WTC11 (cell line): ENCODE data around the gene IKZF2. TPM values are rescaled to one million over a fixed set of nuclear protein-coding genes. Genes with fewer than 3 reads are reported as not detected.

Experiments used
- NFATC4 ChIP-seq: fragments of 250-450 bp; sonication (Bioruptor Pico); IDR thresholded peaks from 2 replicates; pipeline ENCODE4 v1.9.0; 2021; ENCODE audit warnings: mild to moderate bottlenecking
- RELA ChIP-seq: sonication (generic); formaldehyde crosslinking; IDR thresholded peaks from 2 replicates; pipeline ENCODE4 v1.8.1; 2022; ENCODE audit warnings: missing genetic modification reagents, mild to moderate bottlenecking, borderline replicate concordance
- ZNF121 ChIP-seq: sonication (generic); formaldehyde crosslinking; IDR thresholded peaks from 2 replicates; pipeline ENCODE4 v1.8.0; 2023; ENCODE audit warnings: missing genetic modification reagents
- total RNA-seq: library from RNA; stranded (reverse); gene quantifications from 3 replicates; pipeline ENCODE4 v1.2.3, GENCODE V29; 2021
- TF ChIP-seq, protein P1 (sequence below): sonication (generic); formaldehyde crosslinking; IDR thresholded peaks from 2 replicates; pipeline ENCODE4 v1.8.0; 2022; ENCODE audit warnings: mild to moderate bottlenecking, missing genetic modification reagents
- TF ChIP-seq, protein P2 (sequence below): sonication (generic); formaldehyde crosslinking; IDR thresholded peaks from 2 replicates; pipeline ENCODE4 v1.8.0; 2022; ENCODE audit warnings: mild to moderate bottlenecking, missing genetic modification reagents

The IKZF2 gene
- total RNA-seq, 1 experiment from 2014 or later: 4.2 TPM

DNA sequence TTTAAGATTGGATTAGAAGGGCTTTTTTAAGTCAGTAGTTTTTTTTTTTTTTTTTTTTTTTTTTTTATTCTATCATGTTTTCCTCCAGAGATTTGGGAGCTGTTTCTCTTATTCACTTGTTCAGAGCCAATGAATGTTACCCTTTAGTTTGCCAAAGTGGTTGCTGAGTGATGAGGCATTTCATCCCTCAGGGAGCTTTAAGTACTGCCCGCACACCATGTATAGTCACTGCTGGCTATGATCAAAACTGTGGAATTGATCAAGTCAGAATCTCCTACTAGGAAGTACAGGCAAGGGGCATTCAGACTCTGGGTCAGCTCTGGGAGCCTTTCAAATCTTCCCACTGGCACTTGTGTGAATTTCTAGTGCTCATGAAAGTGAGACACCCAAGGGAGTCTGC is 201.6 kb downstream of the IKZF2 start (continued):
- TF ChIP-seq, protein P1, sequence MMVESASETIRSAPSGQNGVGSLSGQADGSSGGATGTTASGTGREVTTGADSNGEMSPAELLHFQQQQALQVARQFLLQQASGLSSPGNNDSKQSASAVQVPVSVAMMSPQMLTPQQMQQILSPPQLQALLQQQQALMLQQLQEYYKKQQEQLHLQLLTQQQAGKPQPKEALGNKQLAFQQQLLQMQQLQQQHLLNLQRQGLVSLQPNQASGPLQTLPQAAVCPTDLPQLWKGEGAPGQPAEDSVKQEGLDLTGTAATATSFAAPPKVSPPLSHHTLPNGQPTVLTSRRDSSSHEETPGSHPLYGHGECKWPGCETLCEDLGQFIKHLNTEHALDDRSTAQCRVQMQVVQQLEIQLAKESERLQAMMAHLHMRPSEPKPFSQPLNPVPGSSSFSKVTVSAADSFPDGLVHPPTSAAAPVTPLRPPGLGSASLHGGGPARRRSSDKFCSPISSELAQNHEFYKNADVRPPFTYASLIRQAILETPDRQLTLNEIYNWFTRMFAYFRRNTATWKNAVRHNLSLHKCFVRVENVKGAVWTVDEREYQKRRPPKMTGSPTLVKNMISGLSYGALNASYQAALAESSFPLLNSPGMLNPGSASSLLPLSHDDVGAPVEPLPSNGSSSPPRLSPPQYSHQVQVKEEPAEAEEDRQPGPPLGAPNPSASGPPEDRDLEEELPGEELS (CRISPR knock-in tag): no peak
- TF ChIP-seq NFATC4: no peak
- no peak for TF ChIP-seq RELA (CRISPR knock-in tag)
- TF ChIP-seq, protein P2, sequence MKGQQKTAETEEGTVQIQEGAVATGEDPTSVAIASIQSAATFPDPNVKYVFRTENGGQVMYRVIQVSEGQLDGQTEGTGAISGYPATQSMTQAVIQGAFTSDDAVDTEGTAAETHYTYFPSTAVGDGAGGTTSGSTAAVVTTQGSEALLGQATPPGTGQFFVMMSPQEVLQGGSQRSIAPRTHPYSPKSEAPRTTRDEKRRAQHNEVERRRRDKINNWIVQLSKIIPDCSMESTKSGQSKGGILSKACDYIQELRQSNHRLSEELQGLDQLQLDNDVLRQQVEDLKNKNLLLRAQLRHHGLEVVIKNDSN (CRISPR knock-in tag): no peak
- no peak for TF ChIP-seq ZNF121 (CRISPR knock-in tag)

Other genes starting within 250 kb of the IKZF2 start
- 16.0 to 19.9 TPM (median 19.3 TPM) in 3 replicates for gene SPAG16, start 132.9 kb upstream of the IKZF2 start, total RNA-seq